Kidney epithelial cell (primary cell): ENCODE measurements around the gene GLP1R. TPM values are rescaled to one million over a fixed set of nuclear protein-coding genes. Genes with fewer than 3 reads are reported as not detected.
"Not testable (repeated sequence)": the region's sequence is repeated elsewhere in the genome, so short reads cannot be mapped to it uniquely, and the experiment has no call there.

ENCODE experiments used
- DNase-seq: peaks from one replicate; pipeline ENCODE4 v3.0.0-alpha.2; 2010; ENCODE audit warnings: low read depth
- H3K27me3 ChIP-seq: 2 replicates; pipeline ENCODE4 v1.6.0; 2011; ENCODE audit warnings: low read length; ENCODE audit not compliant: control insufficient read depth, insufficient read depth
- H3K36me3 ChIP-seq: 2 replicates; pipeline ENCODE4 v1.5.1; 2011; ENCODE audit warnings: low read length; ENCODE audit not compliant: control insufficient read depth, insufficient read depth
- H3K4me3 ChIP-seq: 2 replicates; pipeline ENCODE4 v1.5.1; 2011; ENCODE audit warnings: low read depth, mild to moderate bottlenecking, control low read depth, low read length
- CTCF ChIP-seq: IDR thresholded peaks from 2 replicates; pipeline ENCODE4 v1.5.1; 2011; ENCODE audit warnings: mild to moderate bottlenecking, moderate library complexity, low read length, control low read depth, inconsistent platforms; ENCODE audit not compliant: insufficient read depth, poor library complexity, severe bottlenecking
- total RNA-seq: library from RNA; depleted of rRNA; stranded (reverse); fragments of >200 nt; gene quantifications from 2 replicates; pipeline ENCODE4 v1.2.3, GENCODE V29; 2015

Gene GLP1R
- total RNA-seq, 1 donor from 2014 or later, result 0.17 TPM

GRCh38 chr6:39118921-39119320 is 70.3 kb downstream of the GLP1R start:
- no peak for TF ChIP-seq CTCF
- no peaks in the 10 kb centered on the region for H3K36me3 ChIP-seq
- DNase-seq, result no peak
- no peak overlapping the region for H3K4me3 ChIP-seq
- no peaks in the 10 kb centered on the region for H3K27me3 ChIP-seq

- no peaks in the 10 kb centered on the region for H3K27me3 ChIP-seq
- no peak for DNase-seq
- no peak overlapping the region for H3K4me3 ChIP-seq
- no peaks in the 10 kb centered on the region for H3K36me3 ChIP-seq
- no peak for TF ChIP-seq CTCF
Measured at GRCh38 chr6:39124114-39124513, 75.5 kb downstream of the GLP1R start.

DNA sequence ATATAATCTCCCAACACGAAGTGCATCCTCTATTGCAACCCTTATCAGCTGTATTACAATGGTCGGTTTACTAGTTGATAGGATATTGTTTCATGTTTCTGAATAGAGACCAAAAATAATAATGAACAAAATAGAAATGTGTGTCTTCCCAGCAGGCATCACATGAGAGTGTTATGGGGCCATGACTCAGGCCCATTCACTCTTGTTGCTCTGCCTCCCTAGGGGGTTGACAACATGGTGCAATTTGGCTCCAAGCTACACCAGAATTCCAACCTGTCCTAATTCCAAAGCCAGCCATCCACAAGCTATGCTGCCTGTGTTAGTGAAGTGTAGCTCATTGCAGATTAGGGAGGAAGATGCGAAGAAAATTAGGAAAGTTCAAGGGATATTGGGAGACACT is 79.5 kb downstream of the GLP1R start:
- Histone ChIP-seq H3K36me3 (no peaks in the 10 kb centered on the region), H3K27me3 (no peaks in the 10 kb centered on the region), H3K4me3 (no peak overlapping the region)
- DNase-seq, result no peak
- no peak for TF ChIP-seq CTCF

- H3K27me3 ChIP-seq, result no peaks in the 10 kb centered on the region
- DNase-seq, result no peak
- no peak for TF ChIP-seq CTCF
- H3K36me3 ChIP-seq, result no peaks in the 10 kb centered on the region
- H3K4me3 ChIP-seq, result no peak overlapping the region
Measured at GRCh38 chr6:39128832-39129231, 80.3 kb downstream of the GLP1R start.

GRCh38 chr6:39130691-39131090 is 82.1 kb downstream of the GLP1R start:
- DNase-seq, result no peak
- TF ChIP-seq CTCF, result no peak
- H3K36me3 ChIP-seq, result no peaks in the 10 kb centered on the region

DNA sequence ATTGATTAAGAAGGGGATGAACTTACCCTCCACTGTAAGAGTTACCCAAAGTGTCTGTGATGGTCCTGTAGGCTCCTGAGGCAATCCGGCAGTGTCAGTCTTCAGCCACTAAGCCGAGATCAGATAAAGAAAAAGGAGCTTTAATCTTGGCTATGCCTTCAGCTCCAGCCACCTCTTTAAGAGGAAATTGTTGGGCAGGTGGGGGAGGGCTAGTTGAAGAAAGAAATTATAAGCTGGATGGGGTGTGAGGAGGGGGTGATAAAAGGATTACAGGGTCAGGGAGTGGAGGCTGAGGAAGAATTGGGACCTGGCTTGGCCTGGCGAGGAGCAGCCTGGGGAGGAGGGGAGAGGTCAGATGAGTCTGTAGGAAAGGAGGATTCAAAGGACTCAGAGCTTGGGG is 86.2 kb downstream of the GLP1R start:
- DNase-seq, H3K4me3 ChIP-seq, H3K27me3 ChIP-seq, H3K36me3 ChIP-seq: not testable (repeated sequence)

More at GRCh38 chr6:39130691-39131090, 82.1 kb downstream of the GLP1R start:
- Histone ChIP-seq H3K27me3 (no peaks in the 10 kb centered on the region), H3K4me3 (no peak overlapping the region)

DNA sequence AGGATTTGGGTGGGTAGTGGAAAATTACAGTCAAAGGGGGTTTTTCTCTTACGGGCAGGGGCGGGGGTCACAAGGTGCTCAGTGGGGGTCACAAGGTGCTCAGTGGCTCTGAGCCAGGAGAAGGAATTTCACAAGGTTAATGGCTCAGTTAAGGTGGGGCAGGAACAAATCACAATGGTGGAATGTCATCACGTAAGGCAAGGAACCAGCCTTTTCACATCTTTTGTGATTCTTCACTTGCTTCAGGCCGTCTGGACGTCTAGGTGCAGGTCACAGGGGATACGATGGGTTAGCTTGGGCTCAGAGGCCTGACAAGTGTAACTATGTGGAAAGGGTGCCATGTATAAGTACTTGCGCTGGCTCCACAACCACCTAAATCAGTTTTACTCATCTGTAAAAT is 87.6 kb downstream of the GLP1R start:
- H3K27me3 ChIP-seq, DNase-seq, H3K36me3 ChIP-seq, H3K4me3 ChIP-seq: not testable (repeated sequence)
